HG02763 (cell line): ENCODE results near the gene DNAAF3.
"Not testable (repeated sequence)": the region's sequence is repeated elsewhere in the genome, so short reads cannot be mapped to it uniquely, and the experiment has no call there.

Source experiments
- ATAC-seq: cut with Tn5 transposase; IDR thresholded peaks from one replicate; pipeline ENCODE4 v1.9.1; 2021; ENCODE audit warnings: mild to moderate bottlenecking, moderate library complexity; ENCODE audit not compliant: unreplicated experiment

Gene DNAAF3

DNA sequence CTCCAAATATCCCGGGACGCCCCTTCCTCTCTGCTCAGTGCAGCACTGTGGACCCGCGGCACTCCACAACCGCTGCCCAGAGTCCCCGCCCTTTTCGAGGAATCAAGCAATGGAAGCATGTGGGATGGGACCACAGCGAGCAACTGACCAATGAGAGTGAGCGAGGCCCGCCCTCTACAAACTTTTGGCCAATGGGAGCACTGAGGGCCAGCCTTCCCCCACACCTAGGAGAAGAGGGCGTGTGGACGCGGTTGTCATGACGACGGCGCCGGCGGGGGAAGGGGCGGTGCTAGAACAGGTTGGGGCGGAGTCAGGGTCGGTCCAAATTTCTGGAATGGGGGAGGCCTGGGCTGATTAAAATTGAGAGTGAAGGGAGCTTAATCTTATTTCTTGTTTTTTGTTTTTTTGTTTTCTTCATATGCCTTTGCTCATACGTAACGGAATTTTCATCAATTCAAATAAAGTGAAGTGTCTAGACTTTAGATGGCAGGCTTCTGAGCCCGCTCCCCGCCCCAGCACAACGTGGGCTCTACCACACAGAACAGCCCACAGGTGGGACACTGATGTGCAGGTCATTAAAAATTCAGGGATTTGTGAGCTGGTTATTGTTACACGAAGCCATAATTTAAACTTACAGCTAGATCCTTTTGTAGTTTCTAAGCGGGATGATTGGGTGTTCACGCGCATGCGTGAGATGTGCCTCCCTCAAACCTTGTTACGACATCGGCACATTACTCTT lies at the start of gene DNAAF3:
Gene DNAAF3 (minus strand): TSS at position 84 of the 739 bp plus-strand sequence. CDS start 200 bp downstream, outside the sequence.
- ATAC-seq: peak; percentile 82

DNA sequence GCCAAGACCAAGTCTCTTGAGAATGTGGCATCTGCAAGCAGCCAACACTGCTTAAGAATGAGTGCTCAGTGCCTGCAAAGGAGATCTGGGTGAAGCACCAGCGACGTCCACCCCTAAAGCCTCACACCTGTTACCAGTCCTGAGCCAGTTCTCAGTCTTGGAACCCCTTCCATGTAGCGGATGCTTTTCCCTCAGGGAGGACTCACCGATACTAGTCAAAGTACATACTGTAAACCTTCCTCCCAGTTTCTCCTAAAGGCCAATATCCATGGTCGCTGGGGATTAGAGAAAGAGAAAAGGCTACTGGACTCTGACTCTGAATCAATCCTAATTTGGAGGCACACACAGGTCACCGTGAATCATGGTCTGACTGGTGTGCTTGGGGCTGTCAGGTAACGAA lies 47.1 kb upstream of the DNAAF3 start:
- no peak for ATAC-seq

DNA sequence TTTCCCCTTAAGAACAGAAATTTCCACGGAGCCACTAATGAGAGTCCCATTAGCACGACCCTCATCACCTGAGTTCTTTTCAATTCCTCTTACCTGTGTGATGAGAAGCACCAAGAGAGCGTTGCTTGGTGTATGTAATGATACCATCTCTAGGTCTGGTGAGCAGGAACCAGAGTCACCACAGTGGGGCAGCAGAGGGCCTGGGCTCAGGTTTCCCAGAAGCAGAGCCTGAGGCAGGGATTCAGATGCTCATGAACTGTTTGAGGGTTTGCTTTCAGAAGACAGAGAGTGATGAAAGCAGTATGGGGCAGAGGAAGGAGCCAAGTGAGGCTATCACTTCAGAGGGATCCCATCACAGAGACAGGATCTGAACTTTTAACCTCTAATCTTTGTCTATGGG lies 46.0 kb upstream of the DNAAF3 start:
- ATAC-seq: no peak

GRCh38 chr19:55209693-55210472 lies 43.5 kb upstream of the DNAAF3 start:
- ATAC-seq: no peak

- ATAC-seq: no peak
These were observed 42.7 kb upstream of the DNAAF3 start, which contains the start of gene PTPRH for GRCh38 chr19:55208880-55209692. Gene PTPRH (minus strand): TSS chr19:55209501. CDS start chr19:55209433, 68 bp downstream.

DNA sequence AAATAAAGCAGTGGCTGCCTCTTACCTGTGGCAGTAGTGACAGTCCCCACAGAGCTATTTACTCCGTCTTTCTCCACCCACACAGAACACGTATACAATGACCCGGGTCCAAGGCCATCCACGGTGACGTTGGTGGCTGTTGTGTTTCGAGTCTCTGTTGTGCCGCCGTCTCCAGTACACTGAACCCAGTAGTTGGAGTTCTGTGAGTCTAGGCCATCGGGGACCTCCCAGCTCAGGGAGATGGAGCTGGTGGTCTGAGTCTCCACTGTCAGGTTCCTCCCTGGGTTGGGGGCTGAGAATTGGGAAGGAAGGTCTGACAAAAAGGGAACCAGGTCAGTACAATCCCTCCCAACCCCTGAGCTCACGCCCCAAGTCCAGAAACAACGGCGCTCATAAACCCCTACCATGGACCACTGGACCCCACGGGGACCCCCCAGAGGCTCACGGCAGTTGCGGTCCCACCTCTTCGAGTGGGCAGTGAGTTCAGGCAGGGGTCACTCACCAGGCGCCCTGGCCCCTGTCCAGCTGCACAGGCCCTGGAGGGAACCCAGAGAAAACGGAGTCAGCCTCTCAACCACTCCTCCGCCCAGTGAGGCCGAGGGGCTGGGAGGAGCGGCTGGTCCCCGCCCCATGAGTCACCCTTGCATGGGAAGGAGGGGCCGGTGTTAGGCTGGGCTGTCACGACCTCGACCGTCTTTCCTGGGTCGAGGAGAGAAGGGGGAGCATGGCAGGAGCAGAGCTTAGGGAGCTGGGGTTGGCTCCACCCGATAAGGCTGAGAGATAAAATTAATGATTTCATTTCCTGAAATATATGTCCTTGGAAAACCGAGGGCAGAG lies 40.5 kb upstream of the DNAAF3 start:
- no peak for ATAC-seq

- not testable (repeated sequence) for ATAC-seq
These were observed 35.8 kb upstream of the DNAAF3 start for GRCh38 chr19:55202199-55202598.

- ATAC-seq: no peak
These were observed 33.3 kb upstream of the DNAAF3 start for GRCh38 chr19:55199620-55200204.

- ATAC-seq: no peak
These were observed 32.2 kb upstream of the DNAAF3 start for GRCh38 chr19:55198651-55199050.

DNA sequence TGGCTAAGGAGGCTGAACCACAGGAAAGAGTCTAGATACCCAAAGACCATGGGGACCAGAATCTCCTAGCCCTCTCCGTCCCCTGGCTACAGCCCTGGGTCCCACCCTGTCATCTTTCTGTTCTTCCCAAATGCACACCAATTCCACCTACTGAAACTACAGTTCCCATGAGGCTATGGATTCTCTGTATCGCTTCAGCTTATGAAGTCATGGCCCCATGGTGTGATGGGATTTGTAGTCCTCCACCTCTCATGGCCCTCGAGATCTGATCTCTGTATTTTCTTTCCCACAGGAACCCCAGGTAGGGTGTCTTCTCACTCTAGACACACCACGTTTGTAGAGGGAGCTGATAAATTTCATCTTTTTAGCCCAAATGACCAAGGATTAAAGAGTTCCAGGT lies 31.1 kb upstream of the DNAAF3 start:
- no peak for ATAC-seq

GRCh38 chr19:55196803-55197202 lies 30.4 kb upstream of the DNAAF3 start:
- ATAC-seq: no peak

DNA sequence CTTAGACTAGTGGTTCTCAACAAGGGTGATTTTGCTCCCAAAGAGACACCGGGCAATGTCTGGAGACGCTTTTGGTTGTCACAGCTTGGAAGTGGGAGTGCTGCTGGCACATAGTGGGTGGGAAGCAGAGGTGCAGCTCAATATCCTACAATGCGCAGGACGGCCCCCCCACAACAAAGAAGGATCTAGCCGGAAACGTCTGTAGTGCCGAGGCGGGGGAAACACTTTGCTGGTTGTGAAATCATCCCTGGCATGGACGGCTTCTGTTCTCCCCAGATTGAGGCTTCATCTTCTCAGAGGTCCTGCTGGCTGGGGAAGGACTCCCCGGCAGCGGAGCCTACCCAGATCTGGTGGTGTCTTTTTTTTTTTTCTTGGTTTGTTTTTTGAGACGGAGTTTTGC lies 27.1 kb upstream of the DNAAF3 start:
- no peak for ATAC-seq

GRCh38 chr19:55189403-55189835 lies 23.0 kb upstream of the DNAAF3 start:
- no peak for ATAC-seq

- no peak for ATAC-seq
These were observed 22.2 kb upstream of the DNAAF3 start for GRCh38 chr19:55188625-55189024.

- no peak for ATAC-seq
These were observed 19.7 kb upstream of the DNAAF3 start for GRCh38 chr19:55186080-55186479.

GRCh38 chr19:55181740-55182139 lies 15.3 kb upstream of the DNAAF3 start:
- ATAC-seq: no peak

DNA sequence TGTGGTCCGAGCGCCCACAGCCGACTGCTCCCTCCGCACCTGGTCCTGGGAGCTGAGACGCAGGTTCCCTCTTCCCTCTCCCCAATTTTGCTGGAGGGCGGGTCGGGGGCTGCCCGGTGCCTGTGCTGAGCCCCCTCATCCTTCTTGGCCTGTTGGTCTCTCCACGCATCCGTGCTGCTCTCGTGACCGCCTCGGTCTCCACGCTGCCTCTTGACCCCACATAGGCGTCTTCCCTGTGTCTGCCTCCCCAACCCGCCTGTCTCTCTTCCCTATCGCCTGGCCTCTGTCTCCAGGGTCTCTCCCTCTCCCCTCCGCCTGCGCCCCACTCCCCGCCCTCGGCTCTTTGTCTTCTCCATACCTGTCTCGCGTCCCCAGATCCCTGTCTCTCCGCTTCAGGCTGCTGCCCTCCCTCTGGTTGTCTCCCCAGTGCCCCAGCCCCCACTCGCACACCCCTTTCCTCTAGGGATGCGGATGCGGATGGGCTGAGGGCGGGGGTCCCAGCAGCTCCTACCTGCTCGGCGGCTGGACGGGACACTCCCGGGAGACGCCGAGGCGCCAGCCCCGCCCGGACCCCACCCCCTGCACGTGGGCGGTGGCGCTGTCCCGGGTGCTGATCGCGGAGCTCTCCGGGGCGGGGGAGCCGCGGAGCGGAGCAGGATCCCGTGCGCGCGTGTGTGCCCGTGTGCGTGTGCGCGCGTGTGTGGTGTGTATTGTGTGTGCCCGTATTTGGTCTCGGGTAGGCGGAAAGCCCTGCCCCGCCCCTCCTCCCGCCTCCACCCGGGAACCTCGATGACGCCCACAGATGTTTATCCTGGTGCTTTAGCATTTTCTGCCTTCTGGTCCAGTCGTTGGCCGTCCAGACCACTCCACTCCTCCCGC lies 13.4 kb upstream of the DNAAF3 start, which contains the start of gene SYT5:
Gene SYT5 (minus strand): TSS at position 684 of the 879 bp plus-strand sequence. CDS start 1,248 bp downstream, outside the sequence.
- ATAC-seq: no peak

DNA sequence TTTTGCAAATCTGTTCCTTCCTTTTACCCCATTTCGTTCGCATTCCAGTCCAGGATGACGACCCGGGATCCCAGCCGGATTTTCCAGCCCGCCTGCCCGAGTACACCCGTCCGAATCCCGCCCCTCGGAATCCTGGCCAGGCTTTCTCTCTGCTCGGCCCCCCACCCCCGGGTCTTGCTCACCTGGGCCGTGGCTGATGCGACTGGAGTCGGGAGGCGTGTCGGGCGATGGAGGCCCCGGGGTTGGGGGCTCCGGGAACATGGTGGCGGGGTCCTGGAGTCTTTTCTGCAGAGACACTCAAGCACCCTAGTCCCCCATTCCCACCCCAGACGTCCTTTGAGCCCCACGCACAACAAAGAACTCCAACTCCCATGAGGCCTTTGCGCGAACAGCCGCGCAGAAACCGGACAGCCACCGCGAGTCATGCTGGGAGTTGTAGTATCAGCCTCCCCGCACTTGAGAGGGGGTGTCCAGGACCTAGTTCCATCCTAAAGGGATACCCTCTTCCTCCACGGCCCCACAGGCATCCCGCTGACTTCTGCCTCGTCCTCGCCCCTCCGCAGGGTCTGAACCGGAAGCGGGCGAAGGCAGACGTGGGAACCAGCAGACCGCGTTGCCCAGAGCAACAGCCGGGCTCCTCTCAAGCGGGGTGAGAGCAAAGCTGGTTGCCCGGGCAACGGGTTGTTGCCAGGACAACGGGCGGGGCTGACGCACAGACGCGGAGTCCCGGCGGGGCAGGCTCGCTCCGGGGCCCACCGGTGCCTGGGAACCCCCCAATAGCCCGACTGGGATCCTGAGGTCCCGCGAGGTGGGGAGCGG lies 12.6 kb upstream of the DNAAF3 start:
- peak; percentile 64 for ATAC-seq
